ENCODE data around the gene ZBED4.

The ZBED4 gene

GRCh38 chr22:49936973-49937757, 83.5 kb downstream of the ZBED4 start:
- DNase-seq, result no peak

- no peak for DNase-seq
Measured at GRCh38 chr22:49937758-49938564, 84.3 kb downstream of the ZBED4 start.

DNA sequence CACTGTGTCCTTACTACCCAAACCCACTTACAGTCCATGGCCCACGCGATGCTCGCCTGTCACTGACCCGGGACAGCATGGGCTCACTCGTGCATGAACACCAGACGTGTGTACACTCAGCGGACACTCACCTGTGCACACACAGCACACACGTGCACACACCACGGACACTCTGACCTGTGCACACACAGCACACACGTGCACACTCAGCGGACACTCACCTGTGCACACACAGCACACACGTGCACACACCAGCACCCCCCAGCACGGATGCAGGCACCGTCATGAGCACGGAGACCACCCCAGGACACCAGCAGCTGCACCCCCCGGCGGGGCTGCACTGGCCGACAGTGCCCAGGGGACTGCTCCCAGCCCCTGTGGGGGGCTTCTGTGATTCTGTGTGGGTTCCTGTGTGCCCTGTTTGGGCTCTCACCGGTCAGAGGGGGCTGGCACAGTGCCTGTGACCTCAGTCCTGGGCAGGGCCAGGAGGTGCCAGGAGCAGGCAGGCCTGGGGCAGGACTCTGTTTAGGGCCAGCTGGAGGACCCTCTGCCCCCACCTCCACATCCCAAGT, 85.0 kb downstream of the ZBED4 start:
- DNase-seq, result no peak
